Loucy (cell line): ENCODE results near the gene PDLIM7.

Experiments used
- CTCF ChIP-seq: fragments of 200-600 bp; sonication (generic); conservative IDR thresholded peaks from 2 replicates; pipeline ENCODE4 v1.5.1; 2014; ENCODE audit warnings: mild to moderate bottlenecking, antibody characterized with exemption, low read length
- EZH2phosphoT487 ChIP-seq: fragments of 200-600 bp; IDR thresholded peaks from 2 replicates; pipeline ENCODE4 v1.6.1; 2018; ENCODE audit warnings: antibody characterized with exemption, mild to moderate bottlenecking, moderate library complexity, borderline replicate concordance

DNA sequence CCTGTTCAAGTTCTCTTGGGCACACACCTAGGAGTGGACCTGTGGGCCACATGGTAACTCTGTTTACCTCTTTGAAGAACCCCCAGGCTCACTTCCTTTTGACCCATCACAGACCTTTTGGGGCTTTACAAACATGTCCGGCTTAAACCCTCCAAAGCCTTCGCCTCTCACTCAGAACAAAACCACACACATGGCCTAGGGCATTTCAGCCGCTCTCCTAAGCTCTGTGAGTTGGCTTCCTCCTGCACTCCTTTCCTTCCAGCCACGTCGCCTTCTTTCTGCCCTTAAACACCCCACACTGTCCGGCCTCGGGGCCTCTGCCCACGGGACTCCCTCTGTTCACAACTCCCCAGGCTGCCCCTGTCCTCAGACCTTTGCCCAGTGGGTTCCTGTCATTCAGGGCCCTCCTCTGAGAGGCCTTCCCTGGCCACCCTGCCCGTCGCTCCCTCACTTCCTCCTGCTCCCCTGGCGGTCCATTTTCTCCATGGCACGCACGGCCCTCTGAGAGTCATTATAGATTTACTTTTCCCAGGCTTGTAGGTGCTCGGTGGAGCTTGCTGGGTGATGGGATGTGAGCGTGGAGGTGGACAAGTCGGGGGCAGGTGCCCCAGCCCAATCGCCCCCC is 10.3 kb upstream of the PDLIM7 start:
- TF ChIP-seq CTCF (no peak), EZH2phosphoT487 (no peak)
